Activated CD8-positive, alpha-beta T cell treated with anti-CD3 and anti-CD28 coated beads for 36 hours (primary cell): Measurements from ENCODE around the gene LPP. TPM values are rescaled to one million over a fixed set of nuclear protein-coding genes. Genes with fewer than 3 reads are reported as not detected.
A peak's percentile ranks its signal among the peaks of the same experiment; 100 is the strongest.

Source experiments
- ATAC-seq: fragments of 200-7000 bp; cut with Tn5 transposase; one replicate; pipeline ENCODE4 v1.10.0; 2021; ENCODE audit warnings: mild to moderate bottlenecking, moderate library complexity
- CTCF ChIA-PET: fragments of 350-600 bp; sonication (Branson Sonifier 250); formaldehyde crosslinking; loops from one replicate; lab custom pipeline; 2021; ENCODE audit warnings: antibody characterized with exemption; lab: Charles Lee
- POLR2A ChIA-PET: fragments of 350-600 bp; sonication (Branson Sonifier 250); formaldehyde crosslinking; loops from one replicate; lab custom pipeline; 2021; ENCODE audit warnings: antibody characterized with exemption; lab: Charles Lee
- DNase-seq: peaks from one replicate; pipeline ENCODE4 v3.0.0-alpha.2; 2020
- H3K27ac Mint-ChIP-seq: one replicate; pipeline ENCODE4 v1.8.0; 2021; ENCODE audit warnings: mild to moderate bottlenecking, mixed read lengths
- H3K27me3 Mint-ChIP-seq: one replicate; pipeline ENCODE4 v1.8.0; 2021; ENCODE audit warnings: mixed read lengths
- H3K36me3 Mint-ChIP-seq: one replicate; pipeline ENCODE4 v1.8.0; 2021; ENCODE audit warnings: low read depth, mixed read lengths
- H3K4me1 Mint-ChIP-seq: one replicate; pipeline ENCODE4 v1.8.0; 2021; ENCODE audit warnings: low read depth, mixed read lengths
- H3K4me3 Mint-ChIP-seq: one replicate; pipeline ENCODE4 v1.8.0; 2021; ENCODE audit warnings: mild to moderate bottlenecking, moderate library complexity, mixed read lengths
- H3K9me3 Mint-ChIP-seq: one replicate; pipeline ENCODE4 v1.8.0; 2021; ENCODE audit warnings: mixed read lengths
- CTCF ChIP-seq: fragments of 200-600 bp; IDR thresholded peaks from one replicate; pipeline ENCODE4 v1.8.0; 2022; ENCODE audit warnings: antibody characterized with exemption, mild to moderate bottlenecking
- intact Hi-C: fragments of 100-400 bp; cut with micrococcal nuclease; formaldehyde crosslinking; loops from one replicate; pipeline ENCODE4 v1.10.0; 2022
- total RNA-seq, 2 experiments: library from RNA; stranded (reverse); gene quantifications; one replicate each; pipeline ENCODE4 v1.2.3, GENCODE V29; 2021

The LPP gene
- total RNA-seq, 2 experiments from 2014 or later = 16.4 to 22.6 TPM

GRCh38 chr3:188336178-188336577, 182.2 kb downstream of the LPP start:
- intact Hi-C loops = loop anchor here (5.0 to 10.0 kb wide), 3 partner anchors 246 to 619 kb away; partner anchors contain the start of gene BCL6
- Mint-ChIP-seq H3K9me3 (no peaks in the 10 kb centered on the region), H3K4me3 (no peak overlapping the region), H3K27me3 (no peaks in the 10 kb centered on the region), H3K4me1 (peaks cover 41% of the 10 kb centered on the region), H3K36me3 (peaks cover 17% of the 10 kb centered on the region), H3K27ac (no peak overlapping the region)
- DNase-seq (no peak), ATAC-seq (no peak)
- no peak for TF ChIP-seq CTCF
- CTCF ChIA-PET = interaction anchor here (1.6 kb wide), 1 partner anchor 40 kb away, joined by 3 read pairs; no protein-coding TSS in a partner anchor
- POLR2A ChIA-PET = interaction anchor here (0.9 to 1.2 kb wide), 2 partner anchors 34 to 82 kb away, joined by 3 read pairs; no protein-coding TSS in a partner anchor

- Mint-ChIP-seq H3K27ac (peak overlapping the region; percentile 25), H3K36me3 (peaks cover 17% of the 10 kb centered on the region), H3K27me3 (no peaks in the 10 kb centered on the region), H3K4me1 (peaks cover 42% of the 10 kb centered on the region), H3K9me3 (no peaks in the 10 kb centered on the region), H3K4me3 (no peak overlapping the region)
- CTCF ChIA-PET = interaction anchor here (2.8 kb wide), 1 partner anchor 597 kb away, joined by 14 read pairs; no protein-coding TSS in a partner anchor
- ATAC-seq = no peak
- TF ChIP-seq CTCF = no peak
- intact Hi-C loops = loop anchor here (5.0 to 10.0 kb wide), 3 partner anchors 245 to 618 kb away; partner anchors contain the start of gene BCL6
- POLR2A ChIA-PET = interaction anchor here (1.2 kb wide), 1 partner anchor 35 kb away, joined by 3 read pairs; no protein-coding TSS in a partner anchor
- DNase-seq = no peak
These were observed 183.3 kb downstream of the LPP start for GRCh38 chr3:188337232-188337631.

- no peak for TF ChIP-seq CTCF
- peak overlapping the region; percentile 95 for H3K27ac Mint-ChIP-seq
- no peaks in the 10 kb centered on the region for H3K9me3 Mint-ChIP-seq
- H3K36me3 Mint-ChIP-seq = peaks cover 17% of the 10 kb centered on the region
- ChIA-PET CTCF (interaction anchor here (2.8 kb wide), 1 partner anchor 598 kb away, joined by 14 read pairs; no protein-coding TSS in a partner anchor), POLR2A (interaction anchor here (0.6 to 2.0 kb wide), 2 partner anchors 11 to 28 kb away, joined by 3 to 7 read pairs; no protein-coding TSS in a partner anchor)
- H3K4me3 Mint-ChIP-seq = peak overlapping the region; percentile 68
- DNase-seq (no peak), ATAC-seq (no peak)
- H3K4me1 Mint-ChIP-seq = peaks cover 42% of the 10 kb centered on the region
- H3K27me3 Mint-ChIP-seq = no peaks in the 10 kb centered on the region
- intact Hi-C loops = loop anchor here (5.0 to 10.0 kb wide), 3 partner anchors 244 to 617 kb away; partner anchors contain the start of gene BCL6
These were observed 184.1 kb downstream of the LPP start for GRCh38 chr3:188338086-188338485.

- peak; percentile 74 for DNase-seq
- TF ChIP-seq CTCF = no peak
- ChIA-PET POLR2A (interaction anchor here (0.7 to 2.0 kb wide), 8 partner anchors 9 to 596 kb away, joined by 3 to 11 read pairs (median 7); no protein-coding TSS in a partner anchor), CTCF (interaction anchor here (0.6 to 2.8 kb wide), 7 partner anchors 10 to 599 kb away, joined by 3 to 14 read pairs (median 5); no protein-coding TSS in a partner anchor)
- H3K27me3 Mint-ChIP-seq = no peaks in the 10 kb centered on the region
- H3K4me3 Mint-ChIP-seq = peak overlapping the region; percentile 68
- peak overlapping the region; percentile 95 for H3K27ac Mint-ChIP-seq
- H3K9me3 Mint-ChIP-seq = no peaks in the 10 kb centered on the region
- peak; percentile 88 for ATAC-seq
- peaks cover 42% of the 10 kb centered on the region for H3K4me1 Mint-ChIP-seq
- peaks cover 19% of the 10 kb centered on the region for H3K36me3 Mint-ChIP-seq
- intact Hi-C loops = loop anchor here (1.0 to 10.0 kb wide), 4 partner anchors 29 to 615 kb away; partner anchors contain the start of gene BCL6
These were observed 185.7 kb downstream of the LPP start for GRCh38 chr3:188339410-188340295.
